HG03521 (cell line): Measurements from ENCODE around the gene PPP2R5E.
"Not testable (repeated sequence)": the region's sequence is repeated elsewhere in the genome, so short reads cannot be mapped to it uniquely, and the experiment has no call there.

Experiments used
- ATAC-seq: cut with Tn5 transposase; IDR thresholded peaks from one replicate; pipeline ENCODE4 v1.9.1; 2021; ENCODE audit warnings: mild to moderate bottlenecking, moderate library complexity; ENCODE audit not compliant: unreplicated experiment

Gene PPP2R5E

DNA sequence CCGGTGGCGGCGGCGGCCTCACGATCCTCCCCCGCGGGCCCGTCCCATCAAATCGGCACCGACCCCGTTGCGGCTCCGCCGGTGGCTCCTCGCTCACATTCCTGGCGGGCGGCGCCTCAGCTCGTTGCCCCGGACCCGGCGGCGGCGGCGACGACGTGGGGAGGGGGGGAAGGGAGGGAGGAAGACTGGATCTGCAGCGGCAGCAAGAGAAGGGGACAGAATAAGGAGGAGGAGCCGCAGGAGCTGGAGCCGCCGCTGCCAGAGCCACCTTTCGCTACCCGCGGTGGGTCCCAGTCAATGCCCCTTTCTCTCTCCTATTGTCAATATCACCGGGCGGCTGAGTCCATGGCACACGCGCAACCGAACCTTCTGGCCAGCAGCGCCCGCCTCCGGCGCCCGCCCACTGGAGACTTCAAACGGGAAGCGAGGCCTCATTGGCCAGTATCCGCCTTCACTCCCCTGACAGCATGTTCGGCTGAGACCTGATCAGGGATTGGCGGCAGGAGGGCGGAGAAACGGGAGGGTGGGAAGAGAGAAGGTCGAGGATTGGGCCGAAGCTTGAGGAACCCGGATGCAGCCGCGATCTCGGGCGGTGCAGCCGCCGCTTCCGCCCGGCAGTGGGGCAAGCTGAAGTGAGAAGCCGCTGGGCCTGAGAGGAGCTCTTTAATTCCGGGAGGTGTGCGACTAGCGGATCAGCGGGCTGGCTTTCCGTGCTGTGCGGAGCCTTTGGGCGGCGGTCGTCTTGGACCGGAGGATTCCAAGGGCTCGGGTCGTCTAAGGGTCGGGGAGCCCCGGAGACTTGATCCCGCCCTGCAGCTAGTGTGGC lies at the start of gene PPP2R5E:
Gene PPP2R5E (minus strand): TSS at position 378 of the 826 bp plus-strand sequence. CDS start 3,692 bp downstream, outside the sequence.
- peak; percentile 95 for ATAC-seq

DNA sequence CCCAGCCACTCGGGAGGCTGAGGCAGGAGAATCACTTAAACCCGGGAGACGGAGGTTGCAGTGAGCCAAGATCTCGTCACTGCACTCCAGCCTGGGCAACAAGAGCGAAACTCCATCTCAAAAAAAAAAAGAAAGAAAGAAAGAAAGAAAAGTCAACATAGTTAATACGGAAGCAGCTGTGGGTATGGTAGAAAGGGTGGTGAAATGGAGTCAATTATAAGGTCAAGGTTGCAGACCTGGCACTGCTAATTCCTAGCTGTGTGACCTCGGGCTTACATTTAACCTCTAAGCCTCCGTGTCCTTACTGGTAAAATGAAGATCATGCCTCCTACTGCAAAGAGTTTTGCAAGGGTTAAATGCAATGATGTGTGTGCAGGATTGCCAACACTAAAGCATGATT lies 39.9 kb upstream of the PPP2R5E start:
- not testable (repeated sequence) for ATAC-seq

DNA sequence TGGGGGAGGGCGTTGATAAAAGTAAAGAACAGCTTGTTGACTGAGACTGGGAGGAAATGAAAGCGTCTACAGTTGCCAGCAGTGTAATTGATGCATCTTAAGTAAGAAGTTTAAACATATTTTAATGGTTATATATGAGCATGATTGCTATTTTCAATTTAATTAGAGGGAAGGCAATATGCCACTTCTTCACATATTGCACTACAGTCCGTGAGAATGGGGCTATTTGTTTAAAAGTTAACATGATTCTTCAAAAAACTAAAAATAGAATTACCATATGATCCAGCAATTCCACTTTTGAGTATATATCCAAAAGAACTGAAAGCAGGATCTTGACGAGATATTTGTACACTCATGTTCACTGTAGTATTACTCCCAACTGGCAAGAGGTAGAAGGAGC lies 38.3 kb upstream of the PPP2R5E start:
- no peak for ATAC-seq

DNA sequence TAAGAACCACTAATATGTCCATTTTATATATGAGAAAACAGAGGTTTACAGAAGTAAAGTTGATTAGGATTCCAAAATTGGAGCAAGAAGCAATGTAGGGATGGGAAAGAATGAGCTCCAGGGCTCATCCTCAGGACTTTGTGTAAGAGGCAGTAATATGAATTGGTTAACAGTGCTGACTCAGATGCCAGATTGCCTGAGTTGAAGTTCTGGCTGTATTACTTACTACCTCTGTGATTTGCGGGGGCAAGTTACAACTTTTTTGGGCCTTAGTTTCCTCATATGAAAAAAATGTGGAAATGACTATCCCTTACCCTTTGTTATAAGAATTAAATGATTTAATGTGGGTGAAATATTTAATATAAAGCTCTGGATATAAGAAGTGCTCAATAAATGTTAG lies 35.1 kb upstream of the PPP2R5E start:
- no peak for ATAC-seq

DNA sequence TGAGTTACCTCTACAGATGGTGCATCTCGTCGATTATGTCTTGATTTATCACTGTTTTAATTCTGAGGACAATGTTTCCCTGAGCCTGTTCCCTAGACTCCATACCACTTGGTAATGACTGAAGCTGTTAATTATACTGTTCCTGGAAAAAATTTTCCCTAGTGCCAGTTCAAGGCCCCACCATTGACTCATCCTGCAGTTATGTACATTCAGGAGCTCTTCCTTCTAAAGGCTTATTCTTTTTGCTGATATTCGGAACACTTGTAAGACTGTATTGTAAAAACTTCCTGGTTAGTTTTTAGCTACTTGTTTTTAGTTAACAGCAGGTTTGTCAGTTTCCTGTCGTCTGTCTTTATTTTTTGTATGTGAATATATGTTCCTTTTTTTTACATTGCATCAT lies 30.4 kb upstream of the PPP2R5E start:
- no peak for ATAC-seq

DNA sequence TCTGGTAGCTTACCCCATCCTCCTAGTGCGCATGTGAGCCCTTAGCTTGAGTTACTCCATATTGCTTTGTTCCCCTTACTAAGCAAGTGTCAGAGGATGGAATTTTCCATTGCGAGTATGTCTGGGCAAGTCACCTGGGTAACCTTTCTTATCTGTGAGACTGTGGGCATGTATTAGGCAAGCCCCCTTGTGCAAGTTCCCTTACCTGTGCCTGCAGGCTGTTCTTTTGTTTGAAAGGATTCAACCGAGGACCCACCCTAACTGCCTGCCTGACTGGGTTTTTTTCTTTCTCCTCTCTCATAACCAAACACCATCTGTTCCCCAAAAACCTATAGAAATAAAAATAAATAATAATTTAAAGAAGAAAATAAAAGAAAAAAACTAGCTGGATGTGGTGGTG lies 22.3 kb upstream of the PPP2R5E start:
- no peak for ATAC-seq

DNA sequence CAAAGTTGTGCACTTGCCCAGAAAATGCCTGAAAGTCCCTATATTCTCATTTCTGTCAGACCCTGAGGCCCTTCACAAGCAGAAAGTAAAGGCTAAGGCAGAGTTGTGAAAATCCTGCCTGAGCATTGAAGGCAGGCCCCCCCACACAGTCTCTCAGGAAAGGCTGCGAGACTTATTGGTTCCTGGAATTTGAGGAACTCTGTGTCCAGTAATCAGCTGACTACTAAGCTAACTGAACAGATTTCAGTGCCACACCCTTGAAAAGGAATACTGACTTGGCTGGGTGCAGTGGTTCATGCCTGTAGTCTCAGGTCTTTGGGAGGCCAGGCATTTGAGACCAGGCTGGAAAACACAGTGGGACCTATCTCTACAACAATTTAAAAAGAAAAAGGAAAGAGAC lies 21.1 kb upstream of the PPP2R5E start:
- no peak for ATAC-seq

DNA sequence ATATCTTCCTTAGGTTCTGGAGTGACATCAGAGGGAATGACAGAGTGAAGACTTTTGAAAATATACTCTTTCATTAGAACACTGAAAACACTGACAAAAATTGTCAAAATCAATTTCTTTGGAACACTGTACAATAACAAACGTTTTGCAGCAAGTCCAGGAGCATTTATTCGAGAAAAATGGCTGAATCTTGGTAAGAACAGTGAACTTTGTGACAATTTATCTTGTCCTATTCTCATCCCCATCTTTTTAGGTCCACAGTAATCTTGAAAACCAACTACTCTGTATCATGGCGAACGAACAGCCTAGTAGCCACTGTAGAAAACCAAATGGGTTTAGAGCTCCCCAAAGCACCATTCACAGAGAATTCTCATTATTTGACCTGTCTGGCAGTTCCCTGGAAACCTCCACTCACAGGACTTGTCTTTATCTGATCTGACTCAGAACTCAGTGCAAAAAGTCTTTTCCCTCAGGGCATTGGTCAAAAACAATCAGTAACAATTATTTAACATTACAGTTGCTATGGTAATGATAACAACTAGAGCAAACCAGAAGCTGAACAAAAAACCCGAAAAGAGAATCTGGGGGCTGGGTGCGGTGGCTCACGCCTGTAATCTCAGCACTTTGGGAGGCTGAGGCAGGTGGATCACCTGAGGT lies 20.3 kb upstream of the PPP2R5E start:
- ATAC-seq: no peak

DNA sequence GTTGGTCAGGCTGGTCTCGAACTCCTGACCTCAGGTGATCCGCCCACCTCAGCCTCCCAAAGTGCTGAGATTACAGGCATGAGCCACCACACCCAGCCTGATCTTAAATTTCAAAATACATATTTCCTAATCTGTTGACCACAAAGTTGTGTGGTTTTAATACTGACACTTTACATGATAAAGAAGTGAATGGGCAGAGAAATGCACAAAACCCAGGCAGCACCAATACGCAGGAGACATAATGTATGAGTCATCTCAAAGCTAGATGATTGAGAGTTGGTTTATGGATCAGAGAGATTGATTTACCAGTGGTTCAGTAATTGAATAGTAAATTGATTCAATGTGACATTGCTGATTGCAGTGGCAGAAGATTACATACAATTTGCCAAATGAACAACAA lies 19.2 kb upstream of the PPP2R5E start:
- no peak for ATAC-seq

DNA sequence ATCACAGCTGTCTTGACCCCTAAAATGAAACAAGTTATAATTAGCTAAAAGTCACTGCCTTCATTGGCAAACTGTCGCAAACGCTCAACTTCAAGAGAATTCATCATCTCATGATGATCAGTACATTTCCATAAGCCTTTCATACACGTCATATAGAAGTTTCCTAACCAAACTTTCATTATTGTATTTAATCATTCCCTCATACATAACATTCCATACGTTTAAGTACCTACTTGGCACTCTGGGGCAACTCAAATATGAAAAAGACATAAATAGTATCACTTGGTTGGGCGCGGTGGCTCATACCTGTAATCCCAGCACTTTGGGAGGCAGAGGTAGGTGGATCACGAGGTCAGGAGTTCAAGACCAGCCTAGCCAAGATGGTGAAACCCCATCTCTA lies 12.4 kb upstream of the PPP2R5E start:
- no peak for ATAC-seq

DNA sequence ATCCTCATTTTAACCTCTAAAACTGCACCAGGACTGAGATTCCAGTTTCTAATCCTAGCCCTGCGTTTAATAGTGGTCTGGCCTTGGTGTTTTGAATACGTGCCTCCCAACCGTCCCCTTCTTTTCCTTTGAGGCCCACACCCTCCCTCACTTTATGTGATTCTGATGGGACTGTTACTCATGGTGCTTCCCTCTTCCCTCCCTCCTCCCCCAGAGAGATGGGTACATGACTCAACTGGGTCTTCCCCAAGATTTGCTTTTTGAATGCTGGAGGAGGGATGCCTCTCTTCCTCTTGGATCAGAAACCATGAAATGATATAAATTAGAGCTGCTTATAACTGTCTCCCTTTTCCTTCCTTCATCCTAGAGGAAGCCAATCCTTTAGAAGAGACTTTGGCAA lies 8.2 kb upstream of the PPP2R5E start:
- ATAC-seq: no peak

DNA sequence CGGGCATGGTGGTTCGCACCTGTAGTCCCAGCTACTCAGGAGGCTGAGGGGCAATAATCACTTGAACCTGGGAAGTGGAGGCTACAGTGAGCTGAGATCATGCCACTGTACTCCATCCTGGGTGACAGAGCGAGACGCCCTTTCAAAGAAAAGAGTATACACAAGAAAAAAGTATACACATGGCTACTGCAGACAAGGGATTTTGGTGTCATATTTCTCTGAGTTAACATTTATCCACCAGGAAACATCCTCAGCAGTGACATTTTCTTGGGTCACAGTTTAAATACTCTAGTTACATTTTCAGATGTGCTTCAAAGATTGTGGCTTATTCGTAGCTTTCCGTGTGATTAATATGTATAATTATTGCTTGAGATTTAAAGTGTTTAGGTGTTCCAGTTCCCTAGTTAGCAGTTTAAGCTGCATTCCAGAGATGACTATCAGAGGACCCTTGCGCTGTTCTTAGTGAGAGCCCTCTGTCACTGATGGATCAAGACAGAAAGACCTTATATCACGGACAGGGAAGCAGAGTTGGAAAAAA lies 4.7 kb upstream of the PPP2R5E start:
- ATAC-seq: no peak

DNA sequence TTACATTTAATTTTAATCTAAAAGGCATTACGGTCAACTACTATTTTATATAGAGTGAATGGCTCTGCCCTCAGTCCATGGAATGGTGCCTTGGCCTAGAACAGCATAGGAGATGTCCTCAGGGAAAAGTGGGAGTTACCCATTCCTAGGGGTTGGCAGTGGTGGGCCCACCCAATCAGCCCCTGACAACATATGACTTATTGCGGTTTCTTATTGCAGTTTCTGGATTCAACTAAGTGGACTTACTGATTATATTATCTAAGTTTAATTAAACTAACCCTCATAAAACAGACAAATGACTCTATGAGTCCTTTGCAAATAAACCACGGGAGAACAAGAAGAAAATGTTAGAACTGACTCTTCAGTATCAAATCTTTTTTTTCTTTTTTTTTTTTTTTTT lies 2.3 kb upstream of the PPP2R5E start:
- no peak for ATAC-seq

DNA sequence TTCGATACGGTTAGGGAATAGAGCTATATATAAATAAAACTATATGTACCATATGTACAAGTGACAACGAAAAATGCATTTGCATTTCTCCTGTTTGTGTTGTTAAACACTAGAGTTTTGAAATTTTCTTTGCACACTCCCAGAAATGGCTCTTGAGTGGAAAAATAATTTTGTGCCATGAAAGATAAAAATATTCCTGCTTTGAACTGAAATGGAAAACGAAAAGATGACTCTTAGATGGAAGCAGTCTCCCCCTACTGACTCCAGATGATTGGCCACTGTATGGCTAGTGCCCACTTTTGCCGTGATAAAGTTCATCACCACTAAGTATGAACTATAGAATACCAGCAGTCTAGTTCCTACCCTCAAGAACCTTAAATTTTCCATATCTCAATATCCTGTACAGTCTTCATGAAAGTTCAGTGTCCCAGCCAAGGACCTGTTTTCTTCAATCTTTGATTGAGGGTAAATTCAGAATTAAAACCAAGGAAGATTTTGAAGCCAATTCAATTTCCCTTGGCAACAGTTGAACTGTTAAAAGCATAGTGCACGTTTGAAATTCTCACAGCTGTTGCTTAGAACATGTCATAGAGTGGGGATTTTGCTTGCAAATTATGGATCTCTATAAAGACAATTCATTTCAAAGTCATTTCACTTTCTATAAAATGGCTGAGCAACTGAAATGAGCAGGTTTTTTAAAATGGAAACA lies 1.6 kb upstream of the PPP2R5E start:
- no peak for ATAC-seq

DNA sequence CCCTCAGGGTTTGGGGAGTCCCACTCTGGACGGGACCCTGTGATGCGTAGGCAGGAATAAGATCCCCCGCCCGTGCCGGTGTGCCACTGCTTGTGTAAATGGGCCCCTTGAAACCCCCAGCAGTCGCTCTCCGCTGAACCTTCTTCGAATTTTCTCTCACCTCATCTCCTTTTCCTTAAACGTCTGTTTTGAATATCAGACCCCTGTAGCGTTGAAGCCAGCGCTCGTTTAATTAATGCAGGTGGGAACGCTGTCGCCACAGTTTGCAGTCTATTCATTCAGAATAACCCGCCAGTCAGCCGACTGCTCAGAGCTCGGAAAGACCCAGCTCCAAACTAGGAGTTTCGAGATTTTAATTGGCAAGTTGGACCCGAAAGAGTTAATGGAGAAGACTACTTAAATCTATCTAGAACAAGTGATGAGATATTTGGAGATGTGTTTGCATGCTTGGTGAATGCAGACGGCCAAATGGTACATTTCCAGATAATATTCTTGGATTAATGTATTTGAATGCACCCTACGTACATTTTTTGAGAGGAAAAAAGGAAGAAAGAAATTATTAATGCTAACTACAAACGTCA lies 739 bp upstream of the PPP2R5E start:
- no peak for ATAC-seq

DNA sequence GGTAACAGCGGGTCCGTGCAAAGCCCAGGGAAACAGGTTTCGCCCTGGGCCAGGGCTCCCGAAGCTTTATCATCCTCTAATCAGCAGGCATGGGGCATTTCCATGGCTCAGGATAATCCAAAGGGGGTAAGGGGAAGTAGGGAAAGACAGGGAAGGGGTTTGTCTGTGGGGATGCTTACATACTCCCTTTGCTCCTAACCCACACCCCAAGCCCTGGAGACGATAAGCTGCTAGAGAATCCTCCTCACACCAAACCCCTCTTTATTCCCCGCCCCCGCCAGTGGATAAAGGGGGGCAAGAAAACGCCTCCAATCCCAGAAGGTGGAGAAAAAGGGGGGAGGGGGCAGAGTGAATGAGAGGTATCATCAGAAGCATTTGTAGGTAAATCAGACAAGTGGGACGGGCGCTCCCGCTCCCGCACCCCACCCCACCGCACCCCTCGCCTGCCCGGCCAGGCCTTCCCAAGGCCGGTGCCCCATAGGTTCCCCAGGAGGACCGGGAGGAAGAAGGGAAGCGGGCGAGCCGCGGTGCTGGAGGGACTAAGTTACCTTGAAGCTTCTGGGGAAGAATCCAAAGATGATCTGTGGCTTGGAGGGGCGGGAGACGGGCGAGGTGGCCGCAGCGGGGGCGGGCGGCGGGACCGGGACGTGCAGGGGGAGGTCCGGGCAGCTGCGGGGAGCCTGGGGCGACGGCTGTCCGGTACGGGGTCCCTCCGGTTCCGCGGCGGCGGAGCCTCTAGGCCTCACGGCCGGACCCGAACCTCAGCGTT lies 762 bp downstream of the PPP2R5E start:
- no peak for ATAC-seq

DNA sequence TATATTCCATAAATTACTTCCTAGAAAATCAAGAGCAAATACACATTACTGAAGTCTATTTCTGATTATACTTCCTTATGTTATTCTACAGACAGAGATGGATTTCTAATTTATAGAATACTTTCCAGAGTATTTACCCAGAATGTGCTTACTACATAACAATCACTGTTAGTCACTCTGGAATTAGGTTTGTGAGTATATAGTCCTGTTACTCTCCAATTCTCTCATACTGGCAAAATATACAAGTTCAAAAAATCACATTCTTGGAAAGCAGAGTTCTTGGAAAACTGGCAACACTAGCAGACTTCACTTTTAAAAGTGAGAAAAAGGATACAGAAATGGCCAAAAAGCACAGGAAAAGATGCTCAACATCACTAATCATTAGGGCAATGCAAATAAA lies 7.3 kb downstream of the PPP2R5E start:
- no peak for ATAC-seq

DNA sequence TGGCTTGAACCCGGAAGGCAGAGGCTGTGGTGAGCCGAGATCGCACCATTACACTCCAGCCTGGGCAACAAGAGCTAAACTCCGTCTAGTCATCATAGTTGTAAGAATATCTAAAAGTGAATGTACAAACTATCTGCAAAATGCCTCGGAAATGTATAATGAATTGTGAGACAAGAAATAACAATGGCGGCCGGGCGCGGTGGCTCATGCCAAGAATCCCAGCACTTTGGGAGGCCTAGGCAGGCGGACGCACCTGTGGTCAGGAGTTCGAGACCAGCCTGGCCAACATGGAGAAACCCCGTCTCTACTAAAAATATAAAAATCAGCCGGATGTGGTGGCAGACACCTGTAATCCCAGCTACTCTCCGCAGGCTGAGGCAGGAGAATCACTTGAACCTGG lies 9.7 kb downstream of the PPP2R5E start:
- no peak for ATAC-seq

DNA sequence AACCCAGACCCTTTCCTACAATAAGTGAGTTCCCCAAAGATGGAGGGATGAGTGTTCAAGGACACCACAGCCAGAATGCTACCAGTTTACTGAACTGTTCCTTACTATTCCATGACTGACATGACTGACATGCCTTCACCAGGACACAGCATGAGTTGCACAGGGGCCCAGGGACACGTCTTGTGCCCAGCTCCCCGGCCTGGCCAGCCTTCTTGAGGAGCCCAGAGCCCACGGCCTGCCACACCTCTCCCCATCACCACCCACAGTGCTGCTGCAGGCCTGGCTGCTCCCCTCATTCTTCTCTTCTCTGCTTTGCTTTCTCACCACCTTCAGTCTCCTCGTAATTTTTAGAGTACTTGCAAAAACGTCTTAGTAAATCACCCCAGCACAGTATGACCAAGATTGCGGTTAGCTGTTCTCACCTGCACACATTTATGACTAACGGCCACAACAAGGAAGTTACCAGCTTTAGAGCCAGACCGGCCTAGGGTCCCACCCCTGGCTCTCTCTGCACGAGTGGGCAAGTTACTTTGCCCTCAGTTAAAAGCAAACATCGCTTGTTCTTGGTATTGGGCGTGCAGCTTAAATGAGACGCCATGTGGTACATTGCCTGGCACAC lies 18.5 kb downstream of the PPP2R5E start:
- peak; percentile 97 for ATAC-seq
